Nucleus accumbens (tissue), 56 donors: ENCODE measurements around the gene CDC42BPG.
A peak's percentile ranks its signal among the peaks of the same experiment; 100 is the strongest.

Source experiments
- DNase-seq, 56 donors: peaks; one replicate each; lab custom pipeline; 2025; lab: John Stamatoyannopoulos, UW

CDC42BPG gene, protein sequence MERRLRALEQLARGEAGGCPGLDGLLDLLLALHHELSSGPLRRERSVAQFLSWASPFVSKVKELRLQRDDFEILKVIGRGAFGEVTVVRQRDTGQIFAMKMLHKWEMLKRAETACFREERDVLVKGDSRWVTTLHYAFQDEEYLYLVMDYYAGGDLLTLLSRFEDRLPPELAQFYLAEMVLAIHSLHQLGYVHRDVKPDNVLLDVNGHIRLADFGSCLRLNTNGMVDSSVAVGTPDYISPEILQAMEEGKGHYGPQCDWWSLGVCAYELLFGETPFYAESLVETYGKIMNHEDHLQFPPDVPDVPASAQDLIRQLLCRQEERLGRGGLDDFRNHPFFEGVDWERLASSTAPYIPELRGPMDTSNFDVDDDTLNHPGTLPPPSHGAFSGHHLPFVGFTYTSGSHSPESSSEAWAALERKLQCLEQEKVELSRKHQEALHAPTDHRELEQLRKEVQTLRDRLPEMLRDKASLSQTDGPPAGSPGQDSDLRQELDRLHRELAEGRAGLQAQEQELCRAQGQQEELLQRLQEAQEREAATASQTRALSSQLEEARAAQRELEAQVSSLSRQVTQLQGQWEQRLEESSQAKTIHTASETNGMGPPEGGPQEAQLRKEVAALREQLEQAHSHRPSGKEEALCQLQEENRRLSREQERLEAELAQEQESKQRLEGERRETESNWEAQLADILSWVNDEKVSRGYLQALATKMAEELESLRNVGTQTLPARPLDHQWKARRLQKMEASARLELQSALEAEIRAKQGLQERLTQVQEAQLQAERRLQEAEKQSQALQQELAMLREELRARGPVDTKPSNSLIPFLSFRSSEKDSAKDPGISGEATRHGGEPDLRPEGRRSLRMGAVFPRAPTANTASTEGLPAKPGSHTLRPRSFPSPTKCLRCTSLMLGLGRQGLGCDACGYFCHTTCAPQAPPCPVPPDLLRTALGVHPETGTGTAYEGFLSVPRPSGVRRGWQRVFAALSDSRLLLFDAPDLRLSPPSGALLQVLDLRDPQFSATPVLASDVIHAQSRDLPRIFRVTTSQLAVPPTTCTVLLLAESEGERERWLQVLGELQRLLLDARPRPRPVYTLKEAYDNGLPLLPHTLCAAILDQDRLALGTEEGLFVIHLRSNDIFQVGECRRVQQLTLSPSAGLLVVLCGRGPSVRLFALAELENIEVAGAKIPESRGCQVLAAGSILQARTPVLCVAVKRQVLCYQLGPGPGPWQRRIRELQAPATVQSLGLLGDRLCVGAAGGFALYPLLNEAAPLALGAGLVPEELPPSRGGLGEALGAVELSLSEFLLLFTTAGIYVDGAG (N-terminal part only)

GRCh38 chr11:64844330-64845128 is at the start of gene CDC42BPG:
CDC42BPG (minus strand) TSS chr11:64844653; CDS start chr11:64844569, 84 bp downstream.
- DNase-seq = peak in 7 of 56 donors; percentile 10 to 54 (median 27)

DNA sequence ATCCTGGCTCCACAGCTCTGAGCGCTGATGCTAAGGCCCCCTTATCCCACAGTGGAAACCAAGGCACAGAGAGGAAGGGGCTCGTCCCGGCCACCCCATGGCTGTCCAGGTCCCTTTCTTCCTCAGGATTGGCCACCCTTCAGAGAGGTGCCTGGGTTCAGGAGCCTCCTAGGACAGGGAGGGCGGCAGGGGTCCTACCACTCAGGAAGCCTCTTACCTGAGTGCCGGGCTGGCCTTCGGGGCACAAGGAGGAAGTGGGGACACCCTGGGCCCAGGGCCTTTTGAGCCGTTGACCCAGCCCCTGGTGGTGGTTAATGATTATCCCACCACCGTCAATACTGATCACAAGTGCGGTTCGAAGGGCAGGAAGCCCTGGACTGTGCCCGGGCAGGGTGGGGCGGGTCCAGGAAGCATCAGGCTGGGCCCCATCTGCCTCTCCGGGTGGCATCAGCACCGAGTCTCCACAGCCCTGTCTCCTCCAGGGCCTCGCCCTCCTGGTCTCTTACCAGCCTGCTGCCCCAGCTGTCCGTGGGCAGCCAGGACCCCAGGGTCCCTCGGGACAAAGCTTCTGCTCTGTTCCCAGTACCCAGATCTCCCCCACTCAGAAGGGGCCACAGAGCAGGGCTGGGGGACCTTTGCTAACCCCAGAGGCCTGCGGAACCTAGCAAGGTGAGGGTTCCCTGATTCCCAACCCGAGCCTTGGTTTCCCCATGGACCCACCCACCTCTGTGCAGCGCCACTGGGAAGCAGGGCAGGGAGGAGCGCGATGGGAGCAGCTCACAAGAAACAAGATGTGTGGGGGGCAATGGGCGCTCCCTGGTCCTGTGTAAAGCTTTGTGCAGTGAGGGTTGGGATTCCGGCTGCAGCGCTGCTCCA is 49.0 kb upstream of the CDC42BPG start:
- no peak for DNase-seq

- DNase-seq = no peak
These were observed 48.4 kb upstream of the CDC42BPG start for GRCh38 chr11:64892838-64893193.

DNA sequence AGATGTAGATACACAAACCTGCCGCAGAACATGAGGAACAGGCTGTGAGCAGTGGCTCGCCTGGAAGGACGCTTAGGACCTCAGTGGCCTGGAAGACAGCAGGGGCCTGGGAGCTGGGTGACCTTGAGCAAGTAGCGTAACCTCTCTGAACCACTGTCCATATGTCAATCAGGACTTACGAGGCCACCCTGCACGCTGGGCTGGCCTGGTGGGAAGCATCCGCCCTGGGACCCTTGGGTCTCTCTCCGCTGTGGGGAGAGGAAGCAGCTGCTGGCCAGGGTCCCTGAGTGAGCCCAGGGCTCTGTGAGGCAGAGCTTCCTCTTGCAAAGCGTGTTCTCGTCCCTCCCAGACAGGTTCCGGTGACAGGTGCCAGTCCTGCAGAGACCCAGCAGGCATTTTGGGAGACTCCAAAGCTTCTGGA is 48.0 kb upstream of the CDC42BPG start:
- no peak for DNase-seq

GRCh38 chr11:64891880-64892279 is 47.4 kb upstream of the CDC42BPG start:
- no peak for DNase-seq

DNA sequence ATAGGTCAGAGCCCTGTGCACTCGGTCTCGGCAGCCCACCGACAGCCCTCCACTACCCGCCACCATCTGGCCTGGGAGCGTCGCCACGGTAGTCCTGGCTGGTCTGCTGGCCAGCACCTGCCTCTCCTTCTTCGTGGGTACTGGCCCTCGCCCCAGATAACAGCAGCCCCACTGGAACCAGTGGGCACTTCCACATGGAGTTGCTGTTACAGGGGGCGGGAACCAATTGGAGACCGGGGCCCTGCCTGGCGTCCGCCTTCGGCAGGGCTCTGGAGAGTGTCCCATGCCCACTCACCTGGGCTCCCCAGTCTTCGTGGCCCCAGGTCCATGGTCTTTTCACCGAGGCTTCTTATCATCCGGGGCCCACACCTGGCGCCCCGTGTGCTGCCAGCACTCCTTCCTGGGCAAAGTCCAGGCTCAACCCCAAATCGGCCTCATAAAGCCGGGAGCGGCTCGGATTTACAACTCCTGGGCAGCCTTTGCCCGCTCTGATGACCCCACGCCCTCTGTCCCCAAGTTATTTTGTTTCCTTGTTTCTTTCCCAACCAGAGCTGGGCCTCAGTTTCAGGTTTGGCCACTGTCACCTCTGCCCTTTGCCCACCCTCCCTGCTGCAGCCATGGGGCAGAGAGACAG is 46.9 kb upstream of the CDC42BPG start:
- no peak for DNase-seq

DNA sequence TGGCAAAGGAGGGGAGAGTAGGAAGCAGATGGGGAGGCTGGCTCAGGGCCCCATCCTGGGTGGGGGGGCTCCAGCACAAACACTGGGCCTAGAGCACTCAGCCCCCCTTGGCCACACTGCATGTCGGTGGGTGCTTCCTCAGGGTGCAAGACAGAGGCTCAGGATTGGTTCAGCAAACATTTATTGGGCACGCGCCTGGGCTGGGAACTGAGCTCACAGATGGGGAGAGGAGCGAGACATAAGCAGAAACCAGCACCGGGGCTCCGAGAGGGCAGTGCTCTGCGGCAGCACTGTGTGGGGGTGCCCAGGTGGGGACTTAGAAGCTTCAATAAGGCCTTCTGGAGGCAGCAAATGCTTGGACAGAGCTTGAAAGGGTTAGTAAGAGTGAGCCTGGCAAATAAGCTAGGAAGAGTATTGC is 46.1 kb upstream of the CDC42BPG start:
- no peak for DNase-seq

DNA sequence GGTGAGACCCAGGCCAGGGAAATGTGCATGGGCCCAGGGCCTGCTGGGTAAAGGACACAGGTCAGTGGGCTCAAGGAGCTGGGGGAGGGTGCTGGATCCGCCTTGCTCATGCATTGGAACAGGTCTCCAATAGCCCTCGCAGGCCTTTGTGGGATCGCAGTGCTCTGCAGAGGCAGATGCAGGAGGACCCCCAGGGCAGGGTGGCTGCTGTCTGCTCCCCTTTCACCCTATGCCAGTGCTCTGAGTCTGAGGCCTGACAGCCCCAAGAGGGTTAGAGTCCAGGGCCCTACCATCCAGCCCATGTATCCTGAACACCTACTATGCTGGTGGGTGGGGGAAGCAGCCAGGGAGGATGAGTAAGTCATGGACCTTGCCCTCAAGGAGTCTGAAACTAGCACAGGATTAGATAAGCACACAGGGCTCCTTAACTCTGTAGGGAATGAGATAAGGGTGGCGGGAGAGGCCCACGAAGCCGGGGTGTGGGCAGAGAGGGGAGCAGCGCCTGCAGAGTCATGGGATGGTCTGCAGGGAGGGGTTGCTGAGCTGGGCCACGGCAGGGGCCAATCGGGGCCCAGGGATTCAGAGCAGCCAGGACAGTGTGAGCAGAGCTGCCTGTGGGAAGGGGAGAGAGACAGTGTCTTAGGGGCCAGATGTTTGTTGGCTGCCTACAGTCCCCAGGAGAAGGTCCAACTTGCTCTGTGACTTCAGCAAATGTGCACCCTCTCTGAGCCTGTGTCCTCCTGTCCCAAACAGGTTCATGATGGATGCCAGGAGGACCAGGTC is 44.5 kb upstream of the CDC42BPG start:
- DNase-seq = no peak

GRCh38 chr11:64888406-64888728 is 43.9 kb upstream of the CDC42BPG start:
- no peak for DNase-seq

- DNase-seq = peak in 48 of 56 donors; percentile 21 to 87 (median 62)
These were observed 43.4 kb upstream of the CDC42BPG start for GRCh38 chr11:64887757-64888405.

DNA sequence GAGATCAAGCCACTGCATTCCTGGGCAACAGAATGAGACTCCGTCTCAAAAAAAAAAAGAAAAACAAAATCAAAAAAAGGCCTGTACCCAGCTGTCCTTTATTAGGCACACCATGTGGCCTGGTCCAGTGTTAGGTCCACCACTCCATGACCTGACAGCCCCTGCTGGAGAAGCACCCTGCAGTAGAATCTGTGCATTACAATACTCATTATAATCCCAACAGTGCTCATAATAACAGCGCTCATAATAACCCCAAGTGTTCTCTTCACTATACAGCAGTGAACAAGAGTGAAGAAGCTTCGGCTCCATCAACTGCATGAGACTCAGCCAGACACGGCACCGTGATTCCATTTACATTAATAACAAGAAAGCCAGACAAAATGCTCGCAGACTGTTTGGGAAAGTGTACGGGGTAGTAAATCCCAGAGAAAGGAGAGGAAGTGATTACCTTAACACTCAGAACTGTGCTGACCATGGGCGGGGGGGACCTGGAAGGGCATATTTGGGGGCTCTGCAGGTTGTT is 42.8 kb upstream of the CDC42BPG start:
- no peak for DNase-seq

- no peak for DNase-seq
These were observed 41.2 kb upstream of the CDC42BPG start for GRCh38 chr11:64885367-64886286.

- no peak for DNase-seq
These were observed 39.6 kb upstream of the CDC42BPG start for GRCh38 chr11:64884019-64884418.

- no peak for DNase-seq
These were observed 39.1 kb upstream of the CDC42BPG start for GRCh38 chr11:64883575-64883974.

GRCh38 chr11:64882243-64882642 is 37.8 kb upstream of the CDC42BPG start:
- DNase-seq = no peak

- DNase-seq = no peak
These were observed 37.0 kb upstream of the CDC42BPG start for GRCh38 chr11:64881476-64881875.
